HL-60 (cell line): Measurements from ENCODE around the gene CFAP210.
A peak's percentile ranks its signal among the peaks of the same experiment; 100 is the strongest.

Experiments used
- DNase-seq, 2 experiments: peaks; one replicate each; pipeline ENCODE4 v3.0.0-alpha.2; 2010 to 2020; ENCODE audit warnings: low read depth in 1 of 2, low spot score in 1 of 2
- H3K27ac ChIP-seq: fragments of 250-450 bp; sonication (Bioruptor Pico); replicated peaks from 2 replicates; pipeline ENCODE4 v1.5.1; 2020; ENCODE audit warnings: mild to moderate bottlenecking, moderate library complexity
- H3K27me3 ChIP-seq: fragments of 250-450 bp; sonication (Bioruptor Pico); 2 replicates; pipeline ENCODE4 v1.5.1; 2021; ENCODE audit warnings: mild to moderate bottlenecking, moderate library complexity; ENCODE audit not compliant: insufficient read depth, poor library complexity, severe bottlenecking
- H3K4me3 ChIP-seq: replicated peaks from 2 replicates; pipeline ENCODE4 v1.5.1; 2011; ENCODE audit warnings: mild to moderate bottlenecking, control low read depth, low read length; ENCODE audit not compliant: insufficient read depth
- CTCF ChIP-seq: IDR thresholded peaks from one replicate; pipeline ENCODE4 v1.5.1; 2011; ENCODE audit warnings: low read length, control low read depth, inconsistent platforms; ENCODE audit not compliant: insufficient read depth
- GABPA ChIP-seq: IDR thresholded peaks from 2 replicates; pipeline ENCODE4 v1.6.1; 2012; ENCODE audit warnings: low read depth
- POLR2AphosphoS5 ChIP-seq: IDR thresholded peaks from 2 replicates; pipeline ENCODE4 v1.6.1; 2012; ENCODE audit warnings: low read depth
- REST ChIP-seq: IDR thresholded peaks from 2 replicates; pipeline ENCODE4 v1.6.1; 2012; ENCODE audit warnings: low read depth; ENCODE audit not compliant: insufficient replicate concordance
- SPI1 ChIP-seq: IDR thresholded peaks from 2 replicates; pipeline ENCODE4 v1.6.1; 2012; ENCODE audit warnings: low read depth, mild to moderate bottlenecking, borderline replicate concordance

Gene CFAP210

GRCh38 chr2:169658877-169659276 lies 35.3 kb downstream of the CFAP210 start:
- TF ChIP-seq POLR2AphosphoS5 = no peak
- no peak for DNase-seq
- Histone ChIP-seq H3K4me3 (no peak overlapping the region), H3K27me3 (no peaks in the 10 kb centered on the region), H3K27ac (peak overlapping the region; percentile 23; the same call in 1 of the 2 replicates)

- DNase-seq = no peak
Measured at GRCh38 chr2:169656164-169656563, 38.0 kb downstream of the CFAP210 start.

GRCh38 chr2:169653636-169654035 lies 40.6 kb downstream of the CFAP210 start:
- no peak for DNase-seq
- no peak overlapping the region for H3K4me3 ChIP-seq
- no peaks in the 10 kb centered on the region for H3K27me3 ChIP-seq
- TF ChIP-seq SPI1 (no peak), CTCF (no peak), POLR2AphosphoS5 (no peak), REST (no peak), GABPA (no peak)
- H3K27ac ChIP-seq = no peak overlapping the region

More at GRCh38 chr2:169656164-169656563, 38.0 kb downstream of the CFAP210 start:
- H3K27me3 ChIP-seq = no peaks in the 10 kb centered on the region
- no peak for TF ChIP-seq POLR2AphosphoS5
- TF ChIP-seq SPI1 = peak; percentile 30; the same call in 1 of the 2 replicates
- no peak overlapping the region for H3K4me3 ChIP-seq
- no peak overlapping the region for H3K27ac ChIP-seq

- no peak overlapping the region for H3K4me3 ChIP-seq
- DNase-seq = no peak
- H3K27ac ChIP-seq = no peak overlapping the region
- TF ChIP-seq SPI1 (no peak), GABPA (no peak), CTCF (no peak), POLR2AphosphoS5 (no peak), REST (no peak)
- no peaks in the 10 kb centered on the region for H3K27me3 ChIP-seq
Measured at GRCh38 chr2:169649278-169649677, 44.9 kb downstream of the CFAP210 start.

- TF ChIP-seq CTCF (no peak), REST (no peak), SPI1 (no peak), GABPA (no peak), POLR2AphosphoS5 (no peak)
Measured at GRCh38 chr2:169647496-169647895, 46.7 kb downstream of the CFAP210 start.

More at GRCh38 chr2:169647496-169647895, 46.7 kb downstream of the CFAP210 start:
- no peak for DNase-seq
- H3K27ac ChIP-seq = no peak overlapping the region
- H3K4me3 ChIP-seq = no peak overlapping the region
- H3K27me3 ChIP-seq = no peaks in the 10 kb centered on the region
